Stimulated activated CD4-positive, alpha-beta T cell treated with anti-CD3 and anti-CD28 coated beads, Interleukin-2, amount 100 ng/mL, for 24 hours (primary cell): ENCODE results near the gene ABCC12.

Source experiments
- DNase-seq, 2 donors: peaks; one replicate each; pipeline ENCODE4 v3.0.0-alpha.2; 2020

ABCC12 gene

DNA sequence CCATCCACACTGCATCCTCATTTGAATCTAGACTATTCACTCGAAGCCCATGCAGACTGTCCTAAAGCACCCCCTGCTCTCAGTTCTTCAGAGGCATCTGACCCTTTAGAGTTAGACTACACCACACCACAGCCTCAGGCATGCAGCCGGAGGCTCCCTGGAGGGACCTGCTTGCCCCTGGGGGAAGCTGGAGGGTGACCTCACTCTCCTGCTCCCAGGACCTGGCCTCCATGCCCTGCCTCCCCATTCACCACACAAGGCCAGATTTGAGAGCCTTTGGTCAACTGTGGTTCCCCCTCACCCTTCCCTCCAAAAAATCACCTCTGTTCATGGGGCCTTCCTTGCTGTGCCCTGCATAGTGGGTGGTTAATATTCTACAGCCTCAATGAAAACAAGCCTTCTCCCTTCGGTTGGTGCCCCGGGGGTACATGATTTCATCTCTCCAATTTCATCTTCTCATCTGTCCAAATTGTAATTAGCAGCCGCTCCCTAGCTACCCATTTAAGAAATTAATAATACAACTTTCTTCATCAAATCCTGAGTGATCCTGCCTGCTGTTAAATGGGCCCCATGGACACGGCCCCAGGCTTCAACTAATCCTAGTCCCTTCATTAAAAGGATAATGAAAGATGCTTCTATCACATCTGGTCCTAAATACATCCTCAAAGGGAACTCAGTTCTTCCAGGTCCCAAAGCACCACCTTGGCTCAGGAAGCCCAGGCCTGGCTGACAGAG is 24.4 kb downstream of the ABCC12 start:
- no peak for DNase-seq

- no peak for DNase-seq
Measured at GRCh38 chr16:48129926-48130325, 25.9 kb downstream of the ABCC12 start.

DNA sequence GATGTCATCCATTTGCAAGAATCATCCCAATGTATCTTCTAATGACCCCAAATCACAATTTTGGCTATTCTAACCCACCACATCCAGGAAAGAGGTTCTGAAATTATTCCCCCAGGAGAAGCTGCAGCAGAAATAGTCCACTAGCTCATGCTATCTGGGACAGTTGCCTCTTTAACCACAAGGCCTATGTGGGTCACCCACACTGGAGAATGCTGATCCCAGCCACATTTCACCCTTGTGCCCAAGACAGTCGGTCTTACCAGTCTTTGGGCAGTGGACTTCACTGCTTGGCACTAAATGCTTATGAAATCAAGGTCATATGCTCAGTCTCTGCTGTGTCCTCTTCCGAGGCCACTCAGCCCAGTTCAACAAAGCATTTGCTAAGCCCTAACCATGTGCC is 27.0 kb downstream of the ABCC12 start:
- DNase-seq, result no peak

GRCh38 chr16:48126801-48127644 is 28.8 kb downstream of the ABCC12 start:
- DNase-seq, result no peak

- DNase-seq, result no peak
Measured at GRCh38 chr16:48125888-48126287, 29.9 kb downstream of the ABCC12 start.

- DNase-seq, result no peak
Measured at GRCh38 chr16:48124266-48124665, 31.5 kb downstream of the ABCC12 start.

GRCh38 chr16:48123104-48123788 is 32.5 kb downstream of the ABCC12 start:
- peak; percentile 71 to 72 for DNase-seq

DNA sequence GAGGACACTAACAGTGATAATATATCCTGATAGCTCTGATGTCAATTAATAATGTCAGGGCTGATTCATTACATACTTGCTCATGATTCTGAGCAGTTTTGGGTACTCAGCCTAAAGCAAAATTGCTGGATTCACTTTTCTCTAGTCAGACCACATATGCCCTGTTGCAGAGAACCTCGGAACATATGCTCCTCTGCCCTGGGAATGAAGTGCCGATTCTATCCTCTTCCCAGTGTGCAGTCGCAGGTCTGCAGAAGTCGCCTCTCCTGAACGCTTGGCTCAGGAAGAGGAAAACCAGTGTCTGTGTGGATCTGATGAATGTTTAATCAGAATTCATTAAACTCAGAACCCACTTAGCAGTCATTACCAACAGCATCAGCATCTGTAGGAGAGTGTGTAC is 34.5 kb downstream of the ABCC12 start:
- DNase-seq, result no peak

GRCh38 chr16:48118841-48119240 is 37.0 kb downstream of the ABCC12 start:
- no peak for DNase-seq

DNA sequence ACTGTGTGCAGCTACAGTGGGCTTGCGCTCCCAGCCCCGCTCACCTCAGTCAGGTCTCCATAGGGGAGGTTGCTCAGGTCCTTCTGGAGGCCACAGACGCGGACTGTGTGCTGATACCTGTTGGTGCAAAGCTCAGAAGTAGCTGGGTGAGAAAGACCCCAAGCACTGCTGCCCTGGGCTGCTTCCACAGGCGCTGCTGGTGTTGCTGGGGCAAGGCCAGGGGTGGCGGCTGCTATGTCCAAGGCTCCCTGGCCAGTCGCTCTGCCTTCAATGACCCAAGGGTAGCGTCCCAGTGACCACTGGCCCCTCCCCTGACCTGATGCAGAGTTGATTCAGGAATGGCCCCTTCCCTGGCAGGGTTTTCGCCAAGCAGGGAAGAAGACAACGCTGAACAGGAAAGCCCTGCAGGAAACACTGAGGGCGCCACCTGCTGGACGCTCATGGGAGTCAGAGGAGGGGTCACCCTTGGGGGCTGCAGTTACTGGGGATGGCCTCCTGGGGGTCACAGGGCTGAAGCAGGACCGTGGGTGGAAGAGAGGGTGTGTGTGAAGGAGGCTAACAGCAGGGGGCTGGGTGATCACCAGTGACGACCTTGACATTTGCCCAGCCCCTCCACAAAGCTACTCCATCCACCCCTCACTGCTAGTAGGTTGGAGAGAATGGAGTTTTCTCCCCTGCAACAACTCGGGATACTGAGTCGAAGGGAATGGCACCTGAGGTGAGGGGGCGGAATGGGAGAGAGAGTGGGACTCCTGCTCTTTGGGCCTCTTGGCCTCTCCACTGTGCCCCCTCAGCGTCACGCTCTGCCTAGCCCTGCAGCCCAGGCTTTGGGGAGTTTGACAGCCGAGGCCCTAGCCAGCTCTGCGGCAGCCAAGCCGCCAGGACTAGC is 38.3 kb downstream of the ABCC12 start:
- DNase-seq, result peak; percentile 66 to 75

GRCh38 chr16:48115299-48115698 is 40.5 kb downstream of the ABCC12 start:
- no peak for DNase-seq

DNA sequence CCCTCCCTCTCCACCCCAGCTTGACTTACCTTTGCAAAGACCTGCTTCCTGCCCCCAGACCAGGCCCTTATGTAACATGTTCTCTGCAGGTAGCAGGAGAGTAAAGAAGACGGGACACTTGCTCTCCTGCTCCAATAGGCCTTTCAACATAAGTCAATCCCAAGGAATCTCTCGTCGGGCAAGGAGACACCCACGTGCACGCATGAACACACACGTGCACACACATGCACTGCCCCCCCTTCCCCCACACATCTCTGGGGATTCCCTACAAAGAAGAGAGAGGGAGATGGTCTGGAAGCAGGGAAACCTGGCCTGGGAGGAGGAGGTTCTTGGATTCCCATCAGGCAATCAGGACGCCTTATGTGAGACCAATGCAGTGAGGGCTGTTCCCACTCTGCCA is 41.4 kb downstream of the ABCC12 start:
- no peak for DNase-seq

- no peak for DNase-seq
Measured at GRCh38 chr16:48113471-48113870, 42.3 kb downstream of the ABCC12 start.

- DNase-seq, result no peak
Measured at GRCh38 chr16:48113001-48113400, 42.8 kb downstream of the ABCC12 start.

DNA sequence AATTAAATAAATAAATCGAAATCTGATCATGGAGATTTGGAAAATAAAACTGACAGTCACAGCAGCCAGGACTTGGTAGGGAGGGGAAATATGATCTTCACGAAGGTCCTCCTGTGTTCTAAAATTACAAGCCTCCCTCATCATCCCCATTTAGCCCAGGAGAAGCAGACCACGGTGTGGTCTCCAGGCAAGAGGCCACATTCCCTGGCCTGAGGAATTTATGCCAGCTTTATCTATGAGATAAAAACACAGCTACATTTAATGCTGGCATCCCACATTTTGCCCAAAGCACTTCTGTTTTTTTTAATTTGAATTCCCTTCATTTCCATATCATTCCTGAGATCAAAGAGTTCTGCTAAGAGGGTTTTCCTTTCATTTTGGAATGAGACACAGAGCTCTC is 43.2 kb downstream of the ABCC12 start:
- DNase-seq, result no peak

DNA sequence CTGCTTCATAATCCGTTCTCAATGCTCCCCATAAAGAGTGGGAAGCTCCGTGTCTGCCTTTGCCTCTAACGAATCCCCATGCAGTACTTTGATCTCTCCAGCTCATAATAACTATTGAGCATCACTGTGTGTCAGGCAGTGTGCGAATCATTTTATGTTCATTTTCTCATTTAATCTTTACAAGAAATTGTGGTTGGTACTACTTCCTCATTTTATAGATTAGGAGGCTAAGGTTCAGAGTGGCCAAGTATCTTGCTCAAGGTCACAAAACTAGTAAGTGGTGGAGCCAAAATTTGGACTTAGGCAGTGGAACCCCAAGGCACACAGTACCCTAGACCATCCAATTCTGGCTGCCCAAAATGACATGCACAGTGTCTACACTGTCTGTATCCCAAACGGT is 44.8 kb downstream of the ABCC12 start:
- no peak for DNase-seq

GRCh38 chr16:48110000-48110399 is 45.8 kb downstream of the ABCC12 start:
- DNase-seq, result no peak

DNA sequence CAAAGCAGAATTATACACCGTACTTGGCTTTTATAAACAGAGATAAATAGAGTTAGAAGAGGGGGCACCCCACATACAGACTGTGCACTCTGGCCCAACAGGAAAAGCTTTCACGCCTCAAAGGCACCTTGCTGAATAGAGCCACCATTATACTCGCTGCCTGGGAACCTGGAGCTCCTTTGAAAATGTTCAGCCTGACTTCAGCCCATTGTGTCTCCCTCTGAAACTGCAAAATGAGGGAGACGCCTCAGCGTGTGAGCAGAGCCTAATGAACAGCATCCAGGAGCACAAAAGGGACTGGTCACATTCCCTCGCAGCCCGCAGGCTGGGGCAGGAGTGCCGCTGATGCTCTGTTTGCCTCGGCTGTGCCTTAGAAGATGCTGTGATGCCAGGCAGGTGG is 46.3 kb downstream of the ABCC12 start:
- no peak for DNase-seq

GRCh38 chr16:48106446-48106845 is 49.3 kb downstream of the ABCC12 start:
- no peak for DNase-seq
